Parathyroid adenoma (tissue), 2 donors: ENCODE data around the gene MIER2.

ENCODE experiments used
- H2AFZ ChIP-seq: fragments of 300-600 bp; sonication (generic); one replicate; pipeline ENCODE4 v1.7.0; 2017; ENCODE audit warnings: antibody characterized with exemption, mild to moderate bottlenecking
- H3K27ac ChIP-seq: fragments of 300-600 bp; sonication (generic); one replicate; pipeline ENCODE4 v1.7.0; 2017
- H3K27me3 ChIP-seq: fragments of 300-600 bp; sonication (generic); one replicate; pipeline ENCODE4 v1.7.0; 2017; ENCODE audit warnings: low read length; ENCODE audit not compliant: control insufficient read depth, insufficient read depth
- H3K36me3 ChIP-seq: fragments of 300-600 bp; sonication (generic); one replicate; pipeline ENCODE4 v1.7.0; 2017; ENCODE audit warnings: low read length; ENCODE audit not compliant: control insufficient read depth, insufficient read depth
- H3K4me1 ChIP-seq: fragments of 300-600 bp; sonication (generic); one replicate; pipeline ENCODE4 v1.7.0; 2017; ENCODE audit warnings: control low read depth
- H3K4me2 ChIP-seq: fragments of 300-600 bp; sonication (generic); one replicate; pipeline ENCODE4 v1.7.0; 2017; ENCODE audit warnings: low read length
- H3K4me3 ChIP-seq: fragments of 300-600 bp; sonication (generic); one replicate; pipeline ENCODE4 v1.7.0; 2017; ENCODE audit warnings: low read depth, low read length
- H3K79me2 ChIP-seq: fragments of 300-600 bp; sonication (generic); one replicate; pipeline ENCODE4 v1.7.0; 2017; ENCODE audit warnings: control low read depth
- H3K9ac ChIP-seq: fragments of 300-600 bp; sonication (generic); one replicate; pipeline ENCODE4 v1.7.0; 2017; ENCODE audit warnings: mild to moderate bottlenecking
- H3K9me3 ChIP-seq: fragments of 300-600 bp; sonication (generic); one replicate; pipeline ENCODE4 v1.7.0; 2017; ENCODE audit warnings: low read length; ENCODE audit not compliant: control insufficient read depth
- TF ChIP-seq, protein P1 (sequence below): fragments of 300-600 bp; sonication (generic); IDR thresholded peaks from one replicate; pipeline ENCODE4 v1.7.0; 2017; ENCODE audit warnings: antibody characterized with exemption, mild to moderate bottlenecking
- donor health status: primary hyperparathyroidism.

The MIER2 gene

DNA sequence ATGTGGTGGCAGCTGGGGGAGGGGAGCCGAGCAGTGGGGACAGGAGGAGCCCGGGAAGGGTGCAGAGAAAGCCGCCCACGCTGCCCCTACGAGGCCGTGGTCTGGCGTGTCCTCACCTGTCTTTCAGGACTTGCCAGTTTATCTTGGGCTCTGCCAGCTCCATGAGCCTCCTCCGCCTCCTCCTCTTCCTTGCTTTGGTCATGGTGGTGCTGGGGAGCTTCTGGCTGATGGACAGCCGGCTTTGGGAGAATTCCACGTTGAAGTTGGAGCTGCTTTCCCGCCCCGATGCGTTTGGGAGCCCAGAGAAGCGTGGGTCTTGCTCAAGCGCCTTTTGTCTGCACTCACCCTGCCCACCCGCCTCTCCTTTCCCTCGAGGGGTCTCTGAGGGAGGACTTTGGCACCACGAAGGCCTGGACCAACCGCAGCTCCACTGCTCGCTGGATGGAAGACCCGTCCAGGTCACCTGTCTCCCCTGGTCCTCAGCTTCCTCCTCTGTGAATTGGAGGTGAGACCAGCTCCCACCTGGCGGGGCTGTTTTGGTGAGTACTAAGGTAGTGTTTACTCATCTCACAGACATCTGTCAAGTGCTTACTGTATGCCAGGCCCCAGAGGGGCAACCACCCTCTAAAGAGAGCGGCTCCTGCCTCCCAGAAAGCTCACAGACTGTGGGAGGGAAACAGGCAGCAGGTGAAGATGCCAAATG lies 29.7 kb upstream of the MIER2 start:
- no peaks in the 10 kb centered on the region for H3K79me2 ChIP-seq
- no peak overlapping the region for H3K4me3 ChIP-seq
- no peak overlapping the region for H3K9ac ChIP-seq
- no peaks in the 10 kb centered on the region for H3K27me3 ChIP-seq
- H3K4me2 ChIP-seq = no peak overlapping the region
- H2AFZ ChIP-seq = no peak overlapping the region
- H3K4me1 ChIP-seq = no peaks in the 10 kb centered on the region
- H3K27ac ChIP-seq = no peak overlapping the region
- TF ChIP-seq, protein P1, sequence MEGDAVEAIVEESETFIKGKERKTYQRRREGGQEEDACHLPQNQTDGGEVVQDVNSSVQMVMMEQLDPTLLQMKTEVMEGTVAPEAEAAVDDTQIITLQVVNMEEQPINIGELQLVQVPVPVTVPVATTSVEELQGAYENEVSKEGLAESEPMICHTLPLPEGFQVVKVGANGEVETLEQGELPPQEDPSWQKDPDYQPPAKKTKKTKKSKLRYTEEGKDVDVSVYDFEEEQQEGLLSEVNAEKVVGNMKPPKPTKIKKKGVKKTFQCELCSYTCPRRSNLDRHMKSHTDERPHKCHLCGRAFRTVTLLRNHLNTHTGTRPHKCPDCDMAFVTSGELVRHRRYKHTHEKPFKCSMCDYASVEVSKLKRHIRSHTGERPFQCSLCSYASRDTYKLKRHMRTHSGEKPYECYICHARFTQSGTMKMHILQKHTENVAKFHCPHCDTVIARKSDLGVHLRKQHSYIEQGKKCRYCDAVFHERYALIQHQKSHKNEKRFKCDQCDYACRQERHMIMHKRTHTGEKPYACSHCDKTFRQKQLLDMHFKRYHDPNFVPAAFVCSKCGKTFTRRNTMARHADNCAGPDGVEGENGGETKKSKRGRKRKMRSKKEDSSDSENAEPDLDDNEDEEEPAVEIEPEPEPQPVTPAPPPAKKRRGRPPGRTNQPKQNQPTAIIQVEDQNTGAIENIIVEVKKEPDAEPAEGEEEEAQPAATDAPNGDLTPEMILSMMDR = no peak
- no peaks in the 10 kb centered on the region for H3K9me3 ChIP-seq
- H3K36me3 ChIP-seq = no peaks in the 10 kb centered on the region

DNA sequence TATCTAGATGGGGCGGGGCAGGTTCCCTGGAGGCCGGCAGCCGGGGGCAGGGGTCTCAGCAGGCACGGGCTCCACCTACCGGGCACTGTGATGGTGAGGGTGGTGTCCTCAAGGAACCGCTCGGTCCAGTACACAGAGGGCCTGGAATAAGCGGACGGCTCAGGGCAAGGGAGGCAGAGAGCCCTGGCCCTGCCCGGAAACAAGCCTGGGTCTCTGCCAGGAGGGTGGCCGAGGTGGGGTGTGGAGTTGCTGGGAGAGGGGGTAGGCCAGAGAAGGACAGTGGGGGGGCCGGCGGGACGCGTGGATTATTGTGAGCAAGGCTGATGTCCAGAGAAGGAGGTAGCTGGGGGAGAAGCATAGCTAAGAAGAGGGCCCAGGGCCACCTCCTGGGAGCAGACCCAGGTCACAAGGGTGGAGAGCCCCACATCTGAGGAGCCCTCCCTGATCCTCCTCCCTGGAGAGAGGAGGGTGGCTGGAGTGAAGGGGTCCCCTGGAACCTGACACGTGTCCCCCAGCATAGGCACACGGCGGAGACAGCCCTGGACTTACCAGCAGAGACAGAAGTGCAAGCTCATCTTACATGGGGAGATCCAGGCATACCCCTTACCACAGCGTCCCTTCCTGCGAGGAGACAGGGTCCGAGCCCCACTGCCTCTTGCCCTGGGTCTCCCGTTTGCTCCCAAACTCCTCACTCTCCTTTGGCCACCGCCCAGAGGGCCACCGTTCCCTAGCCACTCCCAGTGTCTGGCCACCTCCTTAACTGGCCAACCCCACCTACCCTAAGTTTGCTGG lies 29.0 kb upstream of the MIER2 start:
- H3K27me3 ChIP-seq = no peaks in the 10 kb centered on the region
- no peak overlapping the region for H3K27ac ChIP-seq
- no peak overlapping the region for H3K4me3 ChIP-seq

DNA sequence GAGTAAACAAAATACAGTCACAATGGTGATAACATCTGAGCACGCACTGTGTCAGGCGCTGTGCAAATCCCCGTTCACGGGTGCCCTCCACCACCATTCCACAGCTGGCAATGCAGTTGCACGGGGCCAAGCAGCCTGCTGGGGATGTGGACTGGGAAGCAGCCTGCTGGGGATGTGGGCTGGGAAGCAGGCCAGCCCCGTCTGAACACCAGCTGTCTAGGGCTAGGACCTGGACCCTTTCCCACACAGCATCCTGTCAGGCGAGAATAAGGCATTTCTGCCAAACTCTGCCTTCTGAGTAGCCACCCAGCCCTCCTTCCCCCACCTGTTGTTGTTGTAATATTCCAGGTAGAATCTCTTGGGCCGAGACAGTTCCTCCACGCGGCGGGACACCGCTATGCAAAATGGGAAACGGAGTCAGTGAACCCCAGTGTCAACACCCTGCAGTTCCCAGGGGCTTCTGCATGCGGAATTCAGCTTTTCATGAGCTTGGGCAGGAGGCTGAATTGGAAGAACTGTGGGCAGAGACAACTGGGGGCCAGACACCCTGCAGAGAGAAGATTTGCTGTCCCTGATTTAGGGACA lies 27.8 kb upstream of the MIER2 start:
- no peaks in the 10 kb centered on the region for H3K9me3 ChIP-seq
- H3K9ac ChIP-seq = no peak overlapping the region
- no peaks in the 10 kb centered on the region for H3K27me3 ChIP-seq
- H3K27ac ChIP-seq = no peak overlapping the region
- no peak overlapping the region for H2AFZ ChIP-seq
- no peaks in the 10 kb centered on the region for H3K36me3 ChIP-seq
- TF ChIP-seq, protein P1 = no peak
- no peaks in the 10 kb centered on the region for H3K4me1 ChIP-seq
- H3K4me3 ChIP-seq = no peak overlapping the region
- no peaks in the 10 kb centered on the region for H3K79me2 ChIP-seq
- no peak overlapping the region for H3K4me2 ChIP-seq

More for the DNA sequence above, 29.0 kb upstream of the MIER2 start:
- H3K9me3 ChIP-seq = no peaks in the 10 kb centered on the region
- H3K9ac ChIP-seq = no peak overlapping the region
- no peaks in the 10 kb centered on the region for H3K79me2 ChIP-seq
- H3K36me3 ChIP-seq = no peaks in the 10 kb centered on the region
- TF ChIP-seq, protein P1 = no peak
- no peaks in the 10 kb centered on the region for H3K4me1 ChIP-seq
- no peak overlapping the region for H2AFZ ChIP-seq
- H3K4me2 ChIP-seq = no peak overlapping the region

DNA sequence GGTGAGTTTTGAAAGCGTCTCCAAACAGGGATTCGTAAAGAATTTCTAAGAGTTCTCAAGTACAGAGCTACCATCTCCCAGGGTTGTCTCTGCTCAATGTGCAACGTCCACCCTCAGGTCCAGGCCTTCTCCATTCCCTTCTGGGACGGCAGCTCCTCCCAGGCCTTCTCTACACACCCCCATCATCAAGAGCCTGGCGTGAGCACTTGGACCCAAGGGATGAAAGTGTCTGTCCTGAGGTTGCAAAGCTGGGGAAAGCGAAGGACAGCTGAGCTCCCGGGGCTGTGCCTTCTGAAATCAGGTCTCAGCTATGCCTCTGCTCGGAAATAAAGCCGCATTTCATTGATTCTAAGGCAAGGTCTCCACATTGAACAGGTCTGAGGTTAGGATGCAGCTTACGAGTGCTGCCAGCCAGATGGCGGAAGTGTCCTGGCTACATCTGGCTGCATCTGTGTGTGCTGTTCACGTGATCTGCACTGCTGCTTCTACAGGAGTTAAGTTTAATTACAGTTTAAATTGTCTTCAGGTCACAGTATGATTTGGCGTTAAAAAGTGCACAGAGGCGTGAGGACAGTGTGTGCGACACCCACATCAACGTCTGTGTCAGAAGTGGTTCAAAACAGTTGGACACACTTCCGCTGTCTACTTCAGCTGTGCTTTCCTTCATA lies 27.0 kb upstream of the MIER2 start:
- Histone ChIP-seq H3K36me3 (no peaks in the 10 kb centered on the region), H3K27ac (no peak overlapping the region), H3K9me3 (no peaks in the 10 kb centered on the region), H3K4me2 (no peak overlapping the region), H3K9ac (no peak overlapping the region), H2AFZ (no peak overlapping the region), H3K4me3 (no peak overlapping the region), H3K79me2 (no peaks in the 10 kb centered on the region), H3K4me1 (no peaks in the 10 kb centered on the region), H3K27me3 (no peaks in the 10 kb centered on the region)
- TF ChIP-seq, protein P1 = no peak
